Transverse colon (tissue), 4 donors: ENCODE results near the gene EBF3. TPM values are rescaled to one million over a fixed set of nuclear protein-coding genes. Genes with fewer than 3 reads are reported as not detected.

Experiments
- DNase-seq: peaks from one replicate; pipeline ENCODE4 v3.0.0-alpha.2; 2019
- H3K27ac ChIP-seq, 4 donors: fragments of 200-600 bp; sonication (generic); 2 replicates each; pipeline ENCODE4 v1.5.1; 2016 to 2018; ENCODE audit warnings: inconsistent platforms in 4 of 4
- H3K27me3 ChIP-seq: fragments of 200-600 bp; sonication (generic); 2 replicates; pipeline ENCODE4 v1.5.1; 2017; ENCODE audit warnings: inconsistent platforms
- H3K36me3 ChIP-seq, 4 donors: fragments of 200-600 bp; sonication (generic); 2 replicates each; pipeline ENCODE4 v1.5.1; 2017 to 2019; ENCODE audit warnings: inconsistent platforms in 4 of 4
- H3K4me1 ChIP-seq, 4 donors: fragments of 200-600 bp; sonication (generic); 2 replicates each; pipeline ENCODE4 v1.5.1; 2017 to 2020; ENCODE audit warnings: inconsistent platforms in 4 of 4
- H3K4me3 ChIP-seq, 4 donors: fragments of 200-600 bp; sonication (generic); 1 replicate in 1 of 4; 2 replicates in 3 of 4; pipeline versions ENCODE4 v1.5.1 to v1.6.1; 2017 to 2019; ENCODE audit warnings: inconsistent platforms in 4 of 4
- H3K9me3 ChIP-seq, 2 donors: fragments of 200-600 bp; sonication (generic); 2 replicates each; pipeline ENCODE4 v1.5.1; 2017 to 2019; ENCODE audit warnings: inconsistent platforms in 2 of 2
- EP300 ChIP-seq: sonication (generic); formaldehyde crosslinking; IDR thresholded peaks from one replicate; pipeline ENCODE4 v1.6.1; 2017; ENCODE audit warnings: antibody characterized with exemption, low read depth
- POLR2A ChIP-seq: fragments of 450-650 bp; IDR thresholded peaks from one replicate; pipeline ENCODE4 v1.6.1; 2016; ENCODE audit warnings: antibody characterized with exemption, mild to moderate bottlenecking, moderate library complexity
- POLR2AphosphoS5 ChIP-seq, 3 donors: sonication (generic); formaldehyde crosslinking; IDR thresholded peaks; one replicate each; pipeline ENCODE4 v1.6.1; 2016; ENCODE audit warnings: antibody characterized with exemption in 3 of 3
- WGBS, 2 donors: methylation state at CpG; one replicate each; pipeline ENCODE4 v1.1.5; 2018; ENCODE audit warnings: low coverage in 1 of 2; 5-methylcytosine and 5-hydroxymethylcytosine counted together
- in situ Hi-C, 4 donors: fragments of 200-750 bp; cut with MboI; loops; one replicate each; pipeline versions ENCODE4 v1.15.0 to v1.15.1; 2017; ENCODE audit warnings: low sequenced_read_pairs in 3 of 4, low pct_ligation_motif_present in 1 of 4, low pct_unique_long_range_greater_than_20kb in 1 of 4
- intact Hi-C: fragments of 100-400 bp; cut with DNase I; formaldehyde crosslinking; loops from one replicate; pipeline ENCODE4 v1.15.1; 2023; ENCODE audit warnings: low total_unique reads
- total RNA-seq, 4 donors: library from RNA; depleted of rRNA; stranded (reverse); fragments of >200 nt; gene quantifications; one replicate each; pipeline ENCODE4 v1.1.0, GENCODE V29; 2016
- TF ChIP-seq, protein P1 (sequence below), 5 experiments: fragments of 200-600 bp in 3 of 5; fragments of 450-650 bp in 2 of 5; sonication (generic) in 3 of 5; IDR thresholded peaks; 1 replicate in 2 of 5; 2 replicates in 3 of 5; pipeline ENCODE4 v1.5.1; 2016 to 2017; ENCODE audit warnings: antibody characterized with exemption in 5 of 5, inconsistent platforms in 3 of 5, mild to moderate bottlenecking in 2 of 5, moderate library complexity in 1 of 5

EBF3 gene
- total RNA-seq, 4 donors from 2014 or later = 0.37 to 6.6 (median 1.0) TPM

DNA sequence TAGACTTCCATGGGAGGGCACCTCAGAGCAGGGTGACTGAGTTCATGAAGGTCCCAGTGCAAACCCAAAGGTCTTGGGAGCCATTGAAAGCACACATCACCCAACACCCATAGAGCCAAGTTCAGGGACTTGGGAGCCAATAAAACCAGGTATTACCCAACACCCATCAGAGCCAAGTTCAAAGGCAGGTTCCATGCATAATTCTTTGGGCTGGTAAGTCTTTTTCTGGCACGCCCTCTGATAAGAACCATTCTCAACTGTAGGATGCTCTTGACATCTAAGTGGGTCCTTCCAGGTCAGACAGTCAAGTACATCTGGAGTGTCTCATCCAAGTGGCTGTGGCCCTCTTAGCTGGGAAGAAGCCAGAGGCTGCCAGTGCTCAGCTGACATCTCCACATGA is 63.2 kb downstream of the EBF3 start:
- no peak for DNase-seq
- intact Hi-C loops = no loop called here
- Histone ChIP-seq H3K27ac (no peak overlapping the region), H3K36me3 (no peaks in the 10 kb centered on the region), H3K4me3 (no peak overlapping the region), H3K4me1 (no peaks in the 10 kb centered on the region), H3K27me3 (peaks cover 36% of the 10 kb centered on the region), H3K9me3 (no peaks in the 10 kb centered on the region)
- in situ Hi-C loops = no loop called here
- TF ChIP-seq POLR2A (no peak), EP300 (no peak)
- TF ChIP-seq, protein P1, sequence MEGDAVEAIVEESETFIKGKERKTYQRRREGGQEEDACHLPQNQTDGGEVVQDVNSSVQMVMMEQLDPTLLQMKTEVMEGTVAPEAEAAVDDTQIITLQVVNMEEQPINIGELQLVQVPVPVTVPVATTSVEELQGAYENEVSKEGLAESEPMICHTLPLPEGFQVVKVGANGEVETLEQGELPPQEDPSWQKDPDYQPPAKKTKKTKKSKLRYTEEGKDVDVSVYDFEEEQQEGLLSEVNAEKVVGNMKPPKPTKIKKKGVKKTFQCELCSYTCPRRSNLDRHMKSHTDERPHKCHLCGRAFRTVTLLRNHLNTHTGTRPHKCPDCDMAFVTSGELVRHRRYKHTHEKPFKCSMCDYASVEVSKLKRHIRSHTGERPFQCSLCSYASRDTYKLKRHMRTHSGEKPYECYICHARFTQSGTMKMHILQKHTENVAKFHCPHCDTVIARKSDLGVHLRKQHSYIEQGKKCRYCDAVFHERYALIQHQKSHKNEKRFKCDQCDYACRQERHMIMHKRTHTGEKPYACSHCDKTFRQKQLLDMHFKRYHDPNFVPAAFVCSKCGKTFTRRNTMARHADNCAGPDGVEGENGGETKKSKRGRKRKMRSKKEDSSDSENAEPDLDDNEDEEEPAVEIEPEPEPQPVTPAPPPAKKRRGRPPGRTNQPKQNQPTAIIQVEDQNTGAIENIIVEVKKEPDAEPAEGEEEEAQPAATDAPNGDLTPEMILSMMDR (IDR thresholded peaks at IDR 0.05) = no peak
- 46% methylated on average over 1 of the region's 1 CpG; no CpG with 5 or more reads in 1 of the 2 donors for WGBS, 2 donors

DNA sequence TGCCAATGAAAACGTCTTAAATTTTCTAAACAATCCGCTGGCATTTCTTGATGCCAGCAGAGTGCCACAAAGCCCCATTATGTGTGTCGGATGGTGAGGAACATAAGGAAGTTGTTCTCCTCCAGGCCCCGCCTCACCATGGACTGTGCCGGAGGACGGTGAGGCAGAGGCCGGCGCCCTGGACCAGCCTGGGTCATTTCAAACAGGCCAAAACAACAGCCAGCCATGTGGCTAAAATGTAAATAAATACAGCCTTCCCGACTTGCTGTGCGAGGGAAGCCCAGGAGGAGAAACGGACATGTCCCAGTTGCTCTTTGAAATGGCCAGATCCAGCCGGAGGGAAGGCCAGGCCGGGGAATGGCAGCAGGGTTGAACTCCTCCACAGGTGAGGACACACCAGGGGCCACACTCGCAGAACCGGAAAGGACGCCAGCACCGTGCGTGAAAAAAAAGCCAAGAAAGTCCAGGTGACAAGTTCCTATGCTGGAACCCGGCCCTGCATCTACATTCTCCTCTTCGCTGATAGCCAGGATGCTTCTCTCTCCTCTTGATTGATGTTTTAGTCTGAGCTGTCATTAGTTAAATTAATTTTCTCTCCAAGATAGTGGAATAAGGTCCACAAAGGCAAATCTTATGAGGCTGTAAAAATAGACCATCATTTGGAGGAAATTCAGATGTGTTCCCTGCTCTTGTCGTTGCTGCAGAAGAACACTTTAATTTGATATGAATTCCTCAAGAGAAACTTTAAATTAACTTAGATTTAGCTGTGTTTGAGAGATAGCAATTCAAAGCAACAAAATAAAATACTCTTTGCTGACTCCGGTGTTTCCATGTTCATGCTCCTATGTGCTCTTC is 64.6 kb downstream of the EBF3 start:
- intact Hi-C loops (no loop called here), in situ Hi-C loops (no loop called here)
- H3K4me1 ChIP-seq = no peaks in the 10 kb centered on the region
- no peak overlapping the region for H3K27ac ChIP-seq
- DNase-seq = no peak
- peaks cover 47% of the 10 kb centered on the region for H3K27me3 ChIP-seq
- no peaks in the 10 kb centered on the region for H3K36me3 ChIP-seq
- no peak overlapping the region for H3K4me3 ChIP-seq
- TF ChIP-seq EP300 (no peak), POLR2AphosphoS5 (IDR thresholded peaks at IDR 0.05) (no peak), POLR2A (no peak)
- TF ChIP-seq, protein P1 (IDR thresholded peaks at IDR 0.05) = no peak
- 70 to 72% methylated on average over 8 to 22 of the region's 22 CpGs for WGBS, 2 donors
- no peaks in the 10 kb centered on the region for H3K9me3 ChIP-seq

DNA sequence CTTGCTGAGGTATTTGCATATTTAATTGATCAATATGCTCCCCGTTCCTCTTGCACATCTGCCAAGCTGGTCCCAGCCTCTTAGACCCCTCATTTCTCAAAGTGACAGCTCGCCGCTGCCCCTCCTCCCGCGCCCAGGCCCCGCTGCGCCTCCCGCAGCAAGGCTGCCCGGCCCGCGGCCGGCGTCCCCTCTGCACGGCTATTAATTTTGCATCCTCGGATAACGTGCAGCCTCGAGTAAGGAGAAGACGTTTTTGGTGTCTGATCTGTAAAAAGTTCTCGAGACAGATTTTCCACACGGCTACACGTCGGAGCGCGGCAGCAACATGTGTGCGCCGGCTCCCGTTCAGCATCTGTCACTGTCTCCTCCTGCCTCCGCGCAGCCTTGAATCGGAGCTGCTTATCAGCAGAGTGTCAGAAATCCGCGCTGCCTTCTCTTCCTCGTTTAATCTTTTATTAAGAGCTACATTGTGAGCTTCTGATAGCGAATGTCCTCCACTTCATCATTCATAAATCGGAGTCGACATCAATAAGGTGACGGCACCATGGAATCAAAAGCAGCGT is 65.3 kb downstream of the EBF3 start:
- no peak for TF ChIP-seq EP300
- TF ChIP-seq POLR2AphosphoS5 (IDR thresholded peaks at IDR 0.05) = no peak
- TF ChIP-seq, protein P1 (IDR thresholded peaks at IDR 0.05) = no peak
- no peak for TF ChIP-seq POLR2A
- H3K4me1 ChIP-seq = no peaks in the 10 kb centered on the region
- no peak for DNase-seq
- H3K4me3 ChIP-seq = no peak overlapping the region
- WGBS, 2 donors = 69 to 73% methylated on average over 21 to 38 of the region's 38 CpGs
- H3K27ac ChIP-seq = no peak overlapping the region
- in situ Hi-C loops (no loop called here), intact Hi-C loops (no loop called here)
- no peaks in the 10 kb centered on the region for H3K36me3 ChIP-seq
- H3K27me3 ChIP-seq = peaks cover 47% of the 10 kb centered on the region
- H3K9me3 ChIP-seq = no peaks in the 10 kb centered on the region

DNA sequence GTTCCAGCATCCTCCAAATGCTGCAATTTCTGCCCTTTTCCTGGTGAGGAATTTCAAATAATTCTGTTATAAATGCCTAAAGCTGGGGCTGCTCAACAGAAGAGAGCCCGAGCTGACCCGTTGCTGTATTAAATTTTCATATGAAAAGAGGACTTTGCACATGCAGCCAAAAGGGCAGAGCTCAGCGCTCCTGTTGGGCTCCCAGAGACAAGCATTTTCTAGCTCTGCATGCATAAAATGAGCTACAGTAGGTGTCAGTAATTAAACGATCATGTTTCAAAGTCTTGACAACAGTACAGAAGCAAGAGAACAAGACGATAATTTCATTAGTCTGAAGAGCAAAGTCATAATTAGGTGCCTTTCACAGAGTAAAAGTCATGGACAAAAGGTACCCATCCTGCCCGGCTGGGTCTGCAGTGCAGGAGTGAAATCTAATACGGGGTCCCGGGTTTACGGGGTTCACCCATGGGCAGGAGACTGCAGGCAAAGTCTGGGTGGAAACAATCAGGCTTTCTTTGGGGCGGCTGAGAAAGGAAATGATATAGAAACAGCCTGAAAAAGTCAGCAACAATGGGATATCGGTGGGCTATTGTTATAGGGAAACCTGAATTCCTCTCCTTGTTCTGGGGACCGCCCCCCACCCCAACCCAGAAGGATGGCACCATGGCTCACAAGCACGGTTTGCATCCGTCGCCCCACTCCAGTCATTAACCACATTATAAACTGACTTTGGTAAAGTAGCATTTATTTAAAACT is 66.0 kb downstream of the EBF3 start:
- Histone ChIP-seq H3K4me1 (no peaks in the 10 kb centered on the region), H3K27ac (no peak overlapping the region), H3K27me3 (peaks cover 47% of the 10 kb centered on the region), H3K4me3 (no peak overlapping the region), H3K9me3 (no peaks in the 10 kb centered on the region), H3K36me3 (no peaks in the 10 kb centered on the region)
- DNase-seq = no peak
- TF ChIP-seq EP300 = no peak
- TF ChIP-seq POLR2A = no peak
- TF ChIP-seq POLR2AphosphoS5 (IDR thresholded peaks at IDR 0.05) = no peak
- TF ChIP-seq, protein P1 (IDR thresholded peaks at IDR 0.05) = no peak
- intact Hi-C loops = no loop called here
- WGBS, 2 donors = 62 to 65% methylated on average over 12 to 15 of the region's 15 CpGs
- in situ Hi-C loops = no loop called here
